Naive thymus-derived CD4-positive, alpha-beta T cell (primary cell): Measurements from ENCODE around the gene RNF151. TPM values are rescaled to one million over a fixed set of nuclear protein-coding genes. Genes with fewer than 3 reads are reported as not detected.

ENCODE experiments used
- ATAC-seq: fragments of 150-1000 bp; cut with Tn5 transposase; 2 replicates; pipeline ENCODE4 v1.10.0; 2021; ENCODE audit warnings: mild to moderate bottlenecking, moderate library complexity
- CTCF ChIA-PET: fragments of 350-600 bp; sonication (Branson Sonifier 250); formaldehyde crosslinking; loops from one replicate; lab custom pipeline; 2021; ENCODE audit warnings: antibody characterized with exemption; lab: Charles Lee
- POLR2A ChIA-PET: fragments of 350-600 bp; sonication (Branson Sonifier 250); formaldehyde crosslinking; loops from one replicate; lab custom pipeline; 2021; ENCODE audit warnings: antibody characterized with exemption, inconsistent platforms; lab: Charles Lee
- DNase-seq, 9 donors: peaks; one replicate each; pipeline versions ENCODE4 v3.0.0 to v3.0.0-alpha.2; 2020 to 2022; ENCODE audit warnings: mixed read lengths in 1 of 9
- H3K27ac ChIP-seq: one replicate; pipeline ENCODE4 v1.7.0; 2013; ENCODE audit warnings: mild to moderate bottlenecking, low read depth, low read length, moderate library complexity
- H3K27me3 ChIP-seq, 2 donors: one replicate each; pipeline ENCODE4 v1.7.0; 2013; ENCODE audit warnings: low read length in 2 of 2, mild to moderate bottlenecking in 2 of 2, moderate library complexity in 2 of 2; ENCODE audit not compliant: control insufficient read depth in 2 of 2, insufficient read depth in 2 of 2
- H3K36me3 ChIP-seq, 3 experiments: 1 replicate in 2 of 3; 2 replicates in 1 of 3; pipeline ENCODE4 v1.7.0; 2013; ENCODE audit warnings: low read length in 3 of 3, mild to moderate bottlenecking in 3 of 3, moderate library complexity in 1 of 3; ENCODE audit not compliant: insufficient read depth in 3 of 3, control insufficient read depth in 2 of 3
- H3K4me1 ChIP-seq, 2 donors: one replicate each; pipeline ENCODE4 v1.7.0; 2013; ENCODE audit warnings: low read length in 2 of 2, mild to moderate bottlenecking in 2 of 2, moderate library complexity in 1 of 2; ENCODE audit not compliant: control insufficient read depth in 2 of 2, insufficient read depth in 2 of 2
- H3K4me3 ChIP-seq: 2 replicates; pipeline ENCODE4 v1.7.0; 2013; ENCODE audit warnings: mild to moderate bottlenecking, low read length
- H3K9me3 ChIP-seq, 3 experiments: 1 replicate in 2 of 3; 2 replicates in 1 of 3; pipeline ENCODE4 v1.7.0; 2013; ENCODE audit warnings: low read length in 3 of 3; ENCODE audit not compliant: control insufficient read depth in 2 of 3
- H3K27ac Mint-ChIP-seq, 9 donors: one replicate each; pipeline ENCODE4 v1.8.0; 2020 to 2022; ENCODE audit warnings: mixed read lengths in 9 of 9, mild to moderate bottlenecking in 8 of 9, moderate library complexity in 5 of 9, inconsistent platforms in 2 of 9
- H3K27me3 Mint-ChIP-seq, 5 donors: one replicate each; pipeline ENCODE4 v1.8.0; 2021 to 2022; ENCODE audit warnings: mixed read lengths in 5 of 5, mild to moderate bottlenecking in 1 of 5
- H3K36me3 Mint-ChIP-seq, 5 donors: one replicate each; pipeline ENCODE4 v1.8.0; 2020 to 2022; ENCODE audit warnings: mixed read lengths in 5 of 5, mild to moderate bottlenecking in 3 of 5, inconsistent platforms in 1 of 5
- H3K4me1 Mint-ChIP-seq, 7 donors: one replicate each; pipeline ENCODE4 v1.8.0; 2020 to 2022; ENCODE audit warnings: mixed read lengths in 7 of 7, mild to moderate bottlenecking in 3 of 7, inconsistent platforms in 1 of 7
- H3K4me3 Mint-ChIP-seq, 10 donors: one replicate each; pipeline ENCODE4 v1.8.0; 2020 to 2022; ENCODE audit warnings: mild to moderate bottlenecking in 10 of 10, mixed read lengths in 10 of 10, moderate library complexity in 6 of 10, inconsistent platforms in 2 of 10
- H3K9me3 Mint-ChIP-seq, 11 donors: one replicate each; pipeline ENCODE4 v1.8.0; 2020 to 2022; ENCODE audit warnings: mixed read lengths in 11 of 11, mild to moderate bottlenecking in 4 of 11, inconsistent platforms in 1 of 11, moderate library complexity in 1 of 11
- intact Hi-C, 2 donors: fragments of 100-400 bp; cut with micrococcal nuclease; formaldehyde crosslinking; loops; one replicate each; pipeline ENCODE4 v1.15.1; 2023
- polyA plus RNA-seq, 2 donors: library from polyadenylated mRNA; unstranded; fragments of 300-500 nt; fragmentation: Illumina TruSeq; gene quantifications; one replicate each; pipeline ENCODE4 v1.2.3, GENCODE V29; 2021
- total RNA-seq, 6 experiments: library from RNA in 5 of 6; stranded (reverse) in 5 of 6; gene quantifications; 1 replicate in 5 of 6; 2 replicates in 1 of 6; pipeline ENCODE4 v1.2.3 and lab custom pipeline; 2021 to 2026

The RNF151 gene
- total and polyA plus RNA-seq, 7 experiments from 2014 or later, result 0.51 TPM; not detected in 6

DNA sequence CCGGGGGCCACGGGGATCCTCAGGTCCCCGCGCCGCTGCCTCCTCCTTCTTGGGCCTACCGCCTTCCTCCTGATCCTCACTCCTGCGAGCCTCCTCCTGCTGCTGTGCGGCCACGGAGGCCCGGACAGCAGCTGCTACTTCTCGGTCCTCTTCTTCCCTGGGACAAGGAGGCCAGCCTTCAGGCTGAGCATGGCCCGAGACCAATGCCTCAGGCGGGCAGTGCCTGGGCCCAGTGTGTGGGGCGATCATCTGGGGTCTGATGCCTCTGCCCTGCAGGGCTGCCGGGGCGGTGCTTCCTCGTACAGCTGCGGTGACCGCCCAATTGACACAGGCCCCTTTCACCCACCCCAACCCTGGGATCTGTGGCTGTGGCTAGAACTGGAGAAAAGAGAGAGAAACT, 34.4 kb downstream of the RNF151 start:
- Histone ChIP-seq H3K27me3 (no peaks in the 10 kb centered on the region), H3K4me1 (peaks cover 6 to 12% of the 10 kb centered on the region in 2 donors), H3K4me3 (no peak overlapping the region), H3K9me3 (no peaks in the 10 kb centered on the region), H3K36me3 (peaks cover 0 to 69% (median 5%) of the 10 kb centered on the region in 3 experiments), H3K27ac (no peak overlapping the region)
- H3K4me3 Mint-ChIP-seq, result no peak overlapping the region
- H3K4me1 Mint-ChIP-seq, result peaks cover 4 to 18% (median 6%) of the 10 kb centered on the region in 7 donors
- no peak for DNase-seq
- POLR2A ChIA-PET, result interaction anchor here (1.2 kb wide), 3 partner anchors 10 to 36 kb away, joined by 3 to 8 read pairs (median 4); partner anchors contain the start of gene RPS2
- no peak overlapping the region for H3K27ac Mint-ChIP-seq
- no peak for ATAC-seq
- intact Hi-C loops, result no loop called here
- H3K36me3 Mint-ChIP-seq, result peaks cover 0 to 9% (median 6%) of the 10 kb centered on the region in 5 donors
- H3K27me3 Mint-ChIP-seq, result no peaks in the 10 kb centered on the region
- CTCF ChIA-PET, result no interaction called here
- H3K9me3 Mint-ChIP-seq, result no peaks in the 10 kb centered on the region

DNA sequence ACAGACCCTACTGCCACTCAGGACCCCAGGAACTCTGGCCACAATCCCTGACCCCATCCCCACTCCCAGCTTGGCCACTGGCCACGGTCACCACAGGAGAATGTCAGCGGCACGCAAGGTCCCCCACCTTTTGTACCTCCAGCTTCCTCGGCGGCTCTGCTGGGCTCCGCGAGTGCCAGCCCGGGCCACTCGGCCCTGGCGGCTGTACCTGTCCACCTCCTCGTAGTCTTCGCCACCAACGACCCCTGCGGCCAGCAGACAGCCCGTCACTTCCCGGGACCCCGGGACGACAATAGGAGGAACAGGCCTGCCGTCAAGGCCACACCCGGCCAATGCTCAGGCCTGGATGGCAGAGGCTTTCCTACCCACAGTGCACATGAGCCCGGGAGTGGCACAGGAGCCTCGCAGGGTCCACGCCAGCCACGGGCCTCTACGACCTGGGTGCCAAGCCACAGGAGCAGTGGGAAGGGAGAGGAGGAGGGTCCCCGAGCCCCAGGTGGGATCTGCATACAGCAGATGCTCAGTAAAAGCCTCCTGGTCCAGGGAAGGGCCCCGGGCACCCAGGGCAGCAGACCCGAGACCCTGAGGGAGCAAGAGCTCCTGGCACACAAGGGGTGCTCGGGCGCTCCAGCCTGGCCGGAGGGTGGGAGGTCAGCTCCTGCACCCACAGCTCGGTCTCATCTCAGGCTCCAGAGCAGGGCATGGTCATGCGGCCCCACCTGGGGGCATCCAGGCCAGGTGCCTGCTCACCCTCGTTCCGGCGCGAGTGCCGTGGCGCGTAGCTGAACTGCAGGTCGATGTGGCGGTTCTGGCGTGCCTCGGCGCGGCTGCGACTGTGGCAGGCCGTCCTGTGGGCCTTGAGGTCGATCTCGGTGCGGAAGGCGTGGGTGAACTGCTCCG, 35.0 kb downstream of the RNF151 start:
- ChIA-PET CTCF (interaction anchor here (0.6 kb wide), 2 partner anchors 151 to 419 kb away, joined by 3 read pairs; no protein-coding TSS in a partner anchor), POLR2A (interaction anchor here (0.5 to 1.2 kb wide), 6 partner anchors 8 to 605 kb away, joined by 3 to 8 read pairs (median 3); partner anchors contain the start of genes RPS2 and TRAF7)
- no peaks in the 10 kb centered on the region for H3K9me3 ChIP-seq
- H3K4me3 ChIP-seq, result no peak overlapping the region
- Mint-ChIP-seq H3K36me3 (peaks cover 0 to 9% (median 7%) of the 10 kb centered on the region in 5 donors), H3K9me3 (no peaks in the 10 kb centered on the region), H3K4me3 (no peak overlapping the region), H3K27me3 (no peaks in the 10 kb centered on the region), H3K4me1 (peaks cover 7 to 22% (median 10%) of the 10 kb centered on the region in 7 donors), H3K27ac (no peak overlapping the region)
- H3K36me3 ChIP-seq, result peaks cover 0 to 67% (median 5%) of the 10 kb centered on the region in 3 experiments
- H3K4me1 ChIP-seq, result peaks cover 6 to 12% of the 10 kb centered on the region in 2 donors
- intact Hi-C loops, result no loop called here
- DNase-seq (no peak), ATAC-seq (no peak)
- no peaks in the 10 kb centered on the region for H3K27me3 ChIP-seq
- H3K27ac ChIP-seq, result no peak overlapping the region

DNA sequence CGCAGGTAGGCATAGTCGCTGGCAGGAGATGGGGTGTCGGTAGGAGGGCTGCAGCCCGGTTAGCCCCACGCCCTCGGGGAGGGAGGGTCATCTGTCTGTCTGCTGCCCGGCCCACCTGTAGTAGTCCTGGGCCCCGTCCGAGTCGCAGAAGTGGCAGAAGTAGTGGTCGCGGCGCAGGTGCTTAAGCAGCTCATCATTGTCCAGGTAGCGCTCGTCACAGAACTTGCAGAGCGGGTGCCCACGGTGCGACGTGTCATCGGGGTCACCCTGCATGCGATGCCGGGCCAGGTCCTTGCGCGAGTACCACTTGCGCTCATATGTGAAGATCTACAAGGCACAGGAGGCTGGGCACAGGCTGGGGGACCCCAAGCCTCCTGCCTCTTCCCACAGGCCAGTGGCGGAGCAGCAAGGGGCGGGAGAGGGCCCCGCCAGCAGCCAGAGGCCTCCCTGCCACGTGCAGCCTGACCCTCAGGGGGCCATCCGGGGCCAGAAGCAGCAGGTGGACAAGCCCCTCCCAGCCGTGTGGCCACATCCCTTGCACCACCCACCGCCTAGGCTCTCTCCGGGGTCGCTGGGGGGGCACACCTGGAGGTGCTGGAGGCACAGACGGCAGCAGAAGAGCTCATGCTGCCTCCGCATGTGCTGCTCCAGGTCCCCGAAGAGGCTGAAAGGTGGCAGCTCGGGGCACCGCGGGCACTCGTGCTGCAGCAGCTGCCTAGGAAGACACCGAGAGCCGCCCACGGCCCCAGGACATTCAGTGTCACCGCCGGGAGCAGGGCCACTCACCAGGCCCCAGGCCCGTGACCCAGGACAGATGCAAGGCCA, 36.0 kb downstream of the RNF151 start:
- no peak overlapping the region for H3K4me3 ChIP-seq
- Mint-ChIP-seq H3K4me1 (peaks cover 9 to 28% (median 18%) of the 10 kb centered on the region in 7 donors), H3K27ac (no peak overlapping the region), H3K4me3 (no peak overlapping the region), H3K27me3 (no peaks in the 10 kb centered on the region), H3K36me3 (peaks cover 0 to 9% (median 3%) of the 10 kb centered on the region in 5 donors), H3K9me3 (no peaks in the 10 kb centered on the region)
- intact Hi-C loops, result no loop called here
- H3K27ac ChIP-seq, result no peak overlapping the region
- ATAC-seq (no peak), DNase-seq (no peak)
- H3K36me3 ChIP-seq, result peaks cover 0 to 59% (median 5%) of the 10 kb centered on the region in 3 experiments
- ChIA-PET CTCF (interaction anchor here (0.6 to 1.7 kb wide), 8 partner anchors 135 to 801 kb away, joined by 3 to 11 read pairs (median 3); partner anchors contain the start of gene TRAF7), POLR2A (interaction anchor here (0.5 to 2.1 kb wide), 6 partner anchors 9 to 606 kb away, joined by 3 to 8 read pairs (median 3); partner anchors contain the start of genes FAHD1 and TRAF7)
- H3K4me1 ChIP-seq, result peaks cover 13 to 15% of the 10 kb centered on the region in 2 donors
- no peaks in the 10 kb centered on the region for H3K27me3 ChIP-seq
- H3K9me3 ChIP-seq, result no peaks in the 10 kb centered on the region

DNA sequence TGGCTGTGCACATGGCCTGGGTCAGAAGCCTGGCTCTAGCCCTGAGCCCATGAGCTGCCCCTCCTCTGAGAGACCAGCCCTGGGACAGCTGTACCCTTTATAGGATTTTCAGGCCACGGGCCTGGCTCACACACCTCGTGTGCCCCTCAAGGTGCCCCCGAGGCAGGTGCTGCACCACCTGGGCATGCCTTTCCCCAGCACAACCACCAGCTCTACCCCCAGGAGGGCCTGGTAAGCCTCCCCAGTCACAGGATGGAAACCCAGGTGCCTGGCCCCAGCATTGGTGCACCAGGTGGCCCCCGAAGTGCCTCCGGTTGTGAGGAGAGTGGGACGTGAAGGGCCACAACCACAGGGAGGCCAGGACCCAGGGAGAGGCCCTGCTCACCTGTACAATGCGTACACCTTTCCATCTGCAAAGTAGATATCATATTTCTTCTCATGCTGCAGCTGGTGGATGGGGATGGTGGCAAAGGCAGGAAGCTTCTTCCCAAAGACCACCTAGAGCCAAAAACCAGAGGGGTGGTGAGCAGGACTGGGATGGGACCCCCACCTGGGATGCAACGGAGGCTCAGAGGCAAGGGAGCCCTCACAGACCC, 36.7 kb downstream of the RNF151 start:
- POLR2A ChIA-PET, result interaction anchor here (0.8 to 2.4 kb wide), 5 partner anchors 10 to 176 kb away, joined by 3 to 8 read pairs (median 3); partner anchors contain the start of genes FAHD1, RAB26 and RPS2
- H3K4me3 ChIP-seq, result no peak overlapping the region
- Mint-ChIP-seq H3K36me3 (peaks cover 0 to 10% (median under 1%) of the 10 kb centered on the region in 5 donors), H3K27me3 (no peaks in the 10 kb centered on the region), H3K27ac (no peak overlapping the region), H3K9me3 (no peaks in the 10 kb centered on the region), H3K4me3 (peak overlapping the region in 1 of 10 donors; percentile 66), H3K4me1 (peaks cover 14 to 35% (median 24%) of the 10 kb centered on the region in 7 donors)
- CTCF ChIA-PET, result interaction anchor here (0.6 to 1.7 kb wide), 7 partner anchors 133 to 802 kb away, joined by 3 to 11 read pairs (median 3); partner anchors contain the start of genes PKD1 and TRAF7
- no peak overlapping the region for H3K27ac ChIP-seq
- H3K27me3 ChIP-seq, result no peaks in the 10 kb centered on the region
- H3K4me1 ChIP-seq, result peaks cover 20 to 22% of the 10 kb centered on the region in 2 donors
- no peak for DNase-seq
- H3K9me3 ChIP-seq, result no peaks in the 10 kb centered on the region
- H3K36me3 ChIP-seq, result peaks cover 0 to 53% (median 5%) of the 10 kb centered on the region in 3 experiments
- no peak for ATAC-seq
- intact Hi-C loops, result no loop called here

DNA sequence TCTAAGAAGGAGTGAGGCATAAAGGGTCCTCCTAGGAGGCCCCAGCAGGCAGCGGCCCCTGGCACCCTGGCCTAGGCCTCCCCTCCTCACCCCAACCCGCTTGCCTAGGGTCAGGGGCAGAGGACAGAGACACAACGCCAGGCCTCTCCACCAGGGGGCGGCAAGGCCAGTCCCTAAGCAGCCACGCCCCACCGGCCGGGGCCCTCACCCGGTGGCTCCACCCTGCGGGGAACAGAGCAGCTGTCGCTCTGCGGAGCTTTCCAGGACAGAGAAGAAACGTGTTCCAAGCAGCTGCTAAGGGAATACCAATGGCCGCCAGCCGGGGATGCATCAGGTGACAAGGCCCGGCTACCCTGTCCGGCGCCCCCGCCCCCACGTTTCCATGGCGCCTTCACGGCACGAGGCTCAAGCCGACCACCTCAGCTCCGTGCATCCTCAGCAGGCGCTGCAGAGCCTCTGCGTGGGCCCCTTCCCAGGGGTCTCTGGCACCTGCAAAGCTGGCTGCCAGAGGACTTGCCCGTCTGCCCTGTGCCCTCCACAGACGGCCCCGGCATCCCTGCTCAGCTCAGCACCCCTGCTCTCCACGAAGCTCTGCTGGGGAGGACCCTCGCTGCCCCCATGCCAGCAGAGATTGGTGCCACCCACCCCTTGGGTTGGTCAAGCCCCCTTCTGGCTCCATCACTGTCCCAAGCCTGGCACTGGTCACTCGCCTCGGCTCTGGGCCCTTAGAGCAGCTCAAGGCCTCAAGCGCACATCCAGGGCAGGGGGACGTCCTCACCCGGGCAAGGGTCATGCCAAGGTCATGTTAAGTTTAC, 37.4 kb downstream of the RNF151 start:
- Mint-ChIP-seq H3K27me3 (no peaks in the 10 kb centered on the region), H3K27ac (no peak overlapping the region), H3K36me3 (peaks cover 0 to 12% (median 0%) of the 10 kb centered on the region in 5 donors), H3K4me1 (peaks cover 20 to 41% (median 30%) of the 10 kb centered on the region in 7 donors), H3K4me3 (peak overlapping the region in 3 of 10 donors; percentile 35 to 66 (median 58)), H3K9me3 (no peaks in the 10 kb centered on the region)
- Histone ChIP-seq H3K4me1 (peaks cover 27 to 29% of the 10 kb centered on the region in 2 donors), H3K36me3 (peaks cover 0 to 46% (median 5%) of the 10 kb centered on the region in 3 experiments), H3K4me3 (no peak overlapping the region), H3K27ac (no peak overlapping the region), H3K9me3 (no peaks in the 10 kb centered on the region), H3K27me3 (no peaks in the 10 kb centered on the region)
- ChIA-PET POLR2A (interaction anchor here (0.7 to 2.4 kb wide), 8 partner anchors 9 to 177 kb away, joined by 3 to 8 read pairs (median 4); partner anchors contain the start of genes FAHD1, RAB26, RPS2 and TRAF7), CTCF (interaction anchor here (0.6 to 1.7 kb wide), 9 partner anchors 18 to 803 kb away, joined by 3 to 11 read pairs (median 3); partner anchors contain the start of genes GFER, PKD1 and TRAF7)
- intact Hi-C loops, result no loop called here
- ATAC-seq (peak; percentile 98), DNase-seq (peak; percentile 71 to 91 (median 83))
